SW 1271 (cell line): ENCODE measurements around the gene KCNK3.

Experiments used
- DNase-seq, 2 experiments: peaks; one replicate each; lab custom pipeline; 2025; lab: John Stamatoyannopoulos, UW

KCNK3 gene

DNA sequence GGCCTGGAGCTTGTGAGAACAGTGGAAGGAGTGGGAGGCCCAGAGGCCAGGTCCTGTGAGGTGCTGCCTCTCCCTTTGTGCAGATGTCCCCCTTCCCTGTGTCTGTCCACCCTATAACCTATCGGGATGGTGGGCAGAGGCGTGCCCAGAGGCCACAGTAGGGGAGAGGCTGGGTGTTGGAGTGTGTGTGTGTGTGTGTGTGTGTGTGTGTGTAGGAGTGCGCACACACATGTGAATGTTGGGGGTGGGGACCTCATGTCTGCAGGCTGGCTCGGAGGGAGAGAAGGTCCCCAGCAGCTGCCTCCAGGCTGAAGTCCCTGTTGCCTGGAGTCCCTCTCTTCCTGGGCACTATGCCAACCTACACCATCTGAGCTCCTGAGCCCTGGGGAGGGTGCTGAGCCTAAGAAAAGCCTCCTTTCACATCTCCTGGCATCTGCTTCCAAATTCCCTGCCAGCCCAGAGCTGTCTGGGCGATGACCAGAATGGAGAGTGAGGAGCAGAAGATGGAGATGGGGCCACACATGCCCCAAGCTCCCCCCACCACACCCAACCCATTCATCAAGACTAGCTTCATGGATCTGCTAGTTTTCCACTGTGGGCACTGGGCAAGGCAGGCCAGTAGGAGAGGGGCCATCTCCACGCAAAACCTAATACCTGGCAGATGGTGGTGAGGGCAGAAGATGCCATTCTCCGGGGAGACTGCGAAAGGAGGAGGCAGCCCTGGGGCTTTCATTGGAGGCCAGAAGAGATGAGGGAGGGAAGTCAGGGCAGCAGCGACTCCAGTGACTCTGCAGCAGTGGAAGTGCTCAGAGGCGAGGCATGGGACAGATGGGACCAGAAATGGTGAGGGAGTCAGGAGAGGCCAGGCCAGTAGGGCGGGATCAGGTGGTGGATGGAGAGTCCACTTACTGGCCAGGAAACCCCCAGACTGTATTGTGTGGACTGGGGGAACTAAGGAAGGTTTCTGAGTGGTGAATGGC lies 20.3 kb downstream of the KCNK3 start:
- no peak for DNase-seq

DNA sequence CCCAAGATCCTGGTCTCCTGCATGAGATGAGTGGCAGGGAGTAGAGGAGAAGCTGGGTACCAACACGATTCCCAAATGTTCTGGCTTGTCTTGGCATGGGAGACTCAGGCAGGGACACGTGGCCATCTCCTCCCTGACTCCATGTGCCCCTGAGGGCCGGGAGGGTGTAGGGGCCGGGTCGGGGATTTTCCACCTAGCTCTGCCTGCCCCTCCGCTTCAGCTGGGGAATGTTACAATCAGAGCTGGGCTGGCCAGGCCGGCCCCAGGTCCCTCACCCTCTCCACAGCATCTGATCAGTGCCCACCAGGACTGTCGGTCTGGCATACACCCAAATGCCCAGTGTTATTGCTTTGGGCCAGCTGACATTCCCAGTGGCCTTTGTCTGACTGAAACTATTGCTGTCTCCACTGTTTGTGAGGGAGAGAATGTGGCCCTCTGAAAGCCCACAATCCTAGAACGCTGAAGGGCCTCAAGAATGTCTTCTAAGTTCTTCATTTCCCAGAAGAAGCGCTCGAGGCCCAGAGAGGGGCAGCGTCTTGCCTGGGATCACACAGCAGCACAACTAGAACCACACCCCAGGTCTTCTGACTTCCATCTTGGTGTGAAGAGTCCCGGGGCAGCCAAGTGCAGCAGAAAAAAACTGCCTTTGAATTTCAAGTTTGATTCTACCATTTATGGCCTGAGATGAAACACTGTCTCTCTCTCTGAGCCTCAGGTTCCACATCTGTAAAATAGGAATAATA lies 23.2 kb downstream of the KCNK3 start:
- DNase-seq, result no peak

DNA sequence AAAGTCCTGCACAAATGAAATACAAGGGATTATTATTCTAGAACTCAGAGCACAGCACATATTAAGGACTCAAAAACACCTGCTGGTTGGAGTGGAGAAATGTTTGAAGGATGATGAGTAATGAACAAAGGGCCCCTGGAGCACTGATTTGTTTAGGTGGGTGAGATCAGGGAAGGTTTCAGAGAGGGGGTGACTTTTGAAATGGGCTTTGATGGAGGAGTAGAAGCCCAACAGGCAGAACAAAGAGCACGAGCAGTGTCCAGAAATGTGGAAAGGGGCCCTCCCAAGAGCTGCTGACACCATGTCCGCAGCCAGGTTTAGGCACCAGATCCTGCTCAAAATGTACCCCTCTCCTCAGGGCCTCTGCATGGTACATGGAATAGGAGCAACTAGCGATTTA lies 23.8 kb downstream of the KCNK3 start:
- no peak for DNase-seq

DNA sequence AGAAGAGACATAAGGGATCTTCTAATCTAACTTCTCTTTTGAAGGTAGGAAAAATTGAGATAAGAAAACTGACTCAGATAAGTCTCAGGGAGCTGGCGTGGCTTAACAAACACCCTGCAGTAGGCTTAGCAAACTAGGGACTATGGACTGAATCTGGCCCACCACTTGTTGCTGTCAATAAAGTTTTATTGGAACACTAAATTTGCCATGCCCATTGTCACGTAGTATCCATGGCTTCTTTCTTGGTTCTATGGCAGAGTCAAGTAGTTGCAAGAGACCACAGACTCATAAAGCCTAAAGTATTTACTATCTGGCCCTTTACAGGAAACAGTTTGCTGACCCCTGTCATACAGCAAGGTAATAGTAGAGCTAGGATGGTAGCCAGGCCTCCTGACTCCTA lies 24.2 kb downstream of the KCNK3 start:
- no peak for DNase-seq

DNA sequence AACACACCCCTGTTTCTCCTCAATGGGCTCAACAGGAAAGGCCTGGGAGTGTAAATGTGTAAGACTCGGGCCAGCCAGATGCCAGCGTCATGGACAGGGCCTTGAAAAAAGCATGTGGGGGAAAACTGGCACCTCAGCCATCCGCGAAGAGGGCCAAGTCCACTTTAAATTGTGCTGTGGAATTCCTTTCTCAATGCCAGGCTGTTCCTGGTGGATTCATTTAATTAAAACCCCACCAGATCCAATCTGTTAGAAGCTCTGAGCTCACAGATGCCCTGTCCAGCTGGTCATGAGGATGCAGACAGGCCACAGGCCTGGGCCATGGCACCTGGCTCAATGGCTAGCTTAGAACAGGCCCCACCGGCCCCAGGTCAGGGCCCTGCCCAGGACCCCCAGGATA lies 24.8 kb downstream of the KCNK3 start:
- DNase-seq, result no peak

DNA sequence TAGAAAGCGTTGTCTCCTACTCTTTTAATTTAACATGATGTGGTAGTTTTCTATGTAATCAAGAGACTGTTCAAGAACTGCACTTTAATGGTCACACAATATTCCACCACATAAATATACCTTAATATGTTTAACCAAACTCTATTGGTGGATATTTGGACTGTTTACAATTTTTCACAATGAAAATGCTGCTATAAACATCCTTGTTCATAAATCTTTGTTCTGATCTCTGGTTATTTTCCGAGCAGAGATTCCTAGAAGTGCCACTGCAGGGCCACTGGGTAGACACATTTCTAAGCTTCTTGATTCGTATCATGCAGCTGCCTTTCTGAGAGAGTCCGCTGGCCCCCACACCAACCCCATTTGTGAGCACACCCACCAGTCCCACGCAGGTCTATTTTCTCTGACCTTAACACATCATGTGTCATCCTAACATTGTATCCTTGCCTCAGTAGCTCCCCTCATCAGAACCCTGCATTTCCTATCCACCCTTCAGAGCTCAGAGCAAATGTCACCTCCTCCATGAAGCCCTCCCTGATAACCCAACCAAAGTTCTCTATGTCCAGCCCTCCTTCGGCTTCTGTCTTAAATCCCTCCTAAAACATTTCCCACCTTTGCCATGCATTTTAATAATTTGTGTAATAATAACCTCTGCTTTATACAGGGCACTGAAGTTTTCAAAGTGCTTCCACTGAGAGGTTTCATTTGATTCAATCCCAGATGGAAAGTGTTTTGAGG lies 26.6 kb downstream of the KCNK3 start:
- no peak for DNase-seq

DNA sequence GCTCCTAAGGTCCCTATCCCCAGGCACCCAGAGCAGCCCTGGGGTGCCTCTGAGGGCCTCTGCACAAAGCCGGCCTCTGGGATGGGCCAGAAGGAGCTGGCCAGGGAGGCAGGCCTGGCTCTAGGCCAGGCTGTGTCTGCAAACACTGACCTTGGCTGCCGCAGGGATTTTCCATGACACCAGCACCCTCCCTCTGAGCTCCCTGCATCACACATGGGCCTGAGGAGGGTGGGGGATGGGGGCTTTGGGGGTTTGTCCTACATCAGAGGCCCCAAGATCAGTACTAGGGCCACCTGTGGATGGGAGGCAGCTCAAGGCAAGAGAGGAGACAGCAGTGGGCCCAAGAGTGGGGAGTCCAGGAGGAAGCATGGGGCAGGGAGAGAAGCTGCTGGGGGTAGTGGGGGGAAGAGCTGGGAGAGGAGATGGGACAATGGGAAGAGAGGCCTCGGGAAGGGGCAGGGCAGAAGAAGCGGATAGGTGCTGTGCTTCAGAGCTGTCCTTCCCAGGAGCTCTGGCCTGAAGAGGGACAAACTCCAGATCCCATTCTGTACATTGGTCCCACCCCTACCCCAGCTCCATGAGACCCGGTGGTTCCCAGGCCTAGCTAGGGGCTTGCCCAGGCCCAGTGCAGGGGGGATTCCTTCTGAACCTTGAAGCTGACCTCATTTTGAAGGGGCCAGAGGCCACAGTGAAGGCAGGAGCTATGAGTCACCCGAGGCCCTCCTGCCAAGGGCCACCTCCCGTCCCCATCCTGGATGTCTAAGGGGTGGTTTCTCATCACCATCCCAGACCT lies 28.0 kb downstream of the KCNK3 start:
- peak in 1 of 2 experiments; percentile 56 for DNase-seq

DNA sequence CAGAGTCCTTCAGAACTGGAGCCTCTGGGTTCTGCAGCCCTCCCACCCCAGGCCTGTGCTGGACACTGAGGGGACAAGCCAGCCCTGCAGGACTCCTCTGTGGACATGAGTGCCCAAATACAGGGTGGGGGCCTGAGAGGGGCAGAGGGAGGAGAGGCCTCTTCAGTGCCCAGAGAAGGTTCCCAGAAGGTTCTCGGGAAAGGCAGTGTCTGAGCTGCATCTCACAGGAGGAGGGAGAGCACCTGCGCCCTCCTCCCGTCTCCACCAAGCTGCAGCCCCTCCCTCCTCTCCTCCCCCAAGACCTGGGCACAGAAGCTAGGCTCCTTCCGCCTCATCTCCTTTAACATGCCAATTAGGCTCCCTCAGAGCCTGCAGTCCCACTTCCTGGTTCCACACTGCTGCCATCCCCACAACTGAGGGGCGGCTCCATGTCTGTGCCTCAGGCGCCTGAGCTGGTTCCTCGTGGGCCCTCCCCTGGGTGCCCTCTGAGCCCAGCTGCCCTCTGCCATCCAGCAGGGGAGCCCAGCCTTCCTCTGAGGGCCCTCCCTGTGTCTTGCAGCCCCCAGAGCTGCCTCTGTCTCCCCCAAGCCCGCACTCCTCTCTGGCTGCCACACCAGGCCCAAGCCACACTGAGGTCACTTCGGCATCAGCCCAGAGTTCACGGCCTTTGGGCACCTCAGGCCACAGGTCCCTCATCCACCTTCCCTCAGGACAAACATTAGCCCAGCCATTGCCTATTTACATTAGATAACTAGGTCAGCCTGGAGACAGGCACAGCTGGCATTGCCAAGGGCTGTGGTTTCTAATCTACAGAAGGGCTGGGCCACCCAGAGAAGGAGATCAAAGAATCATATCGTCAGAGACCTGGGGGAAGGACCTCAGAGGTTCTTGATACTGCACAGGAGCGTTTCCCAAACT lies 28.9 kb downstream of the KCNK3 start:
- DNase-seq, result no peak

DNA sequence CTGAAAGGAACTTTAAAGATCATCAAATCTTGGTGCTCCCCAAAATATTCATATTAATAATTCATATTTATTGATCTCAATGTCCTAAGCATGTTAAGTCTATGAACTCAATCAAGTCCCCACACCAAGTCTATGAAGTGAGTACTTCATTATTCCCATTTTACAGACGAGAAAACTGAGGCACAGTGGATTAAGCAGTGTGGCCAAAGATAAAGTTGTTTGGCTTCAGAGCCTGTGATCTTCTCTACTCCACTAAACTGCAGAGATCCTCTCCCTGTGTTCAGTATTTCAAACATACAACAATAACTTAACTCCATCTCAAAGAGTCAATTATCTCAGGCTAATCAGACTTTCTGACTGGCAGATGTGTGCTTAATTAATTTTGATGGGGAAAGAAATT lies 29.8 kb downstream of the KCNK3 start:
- DNase-seq, result no peak

DNA sequence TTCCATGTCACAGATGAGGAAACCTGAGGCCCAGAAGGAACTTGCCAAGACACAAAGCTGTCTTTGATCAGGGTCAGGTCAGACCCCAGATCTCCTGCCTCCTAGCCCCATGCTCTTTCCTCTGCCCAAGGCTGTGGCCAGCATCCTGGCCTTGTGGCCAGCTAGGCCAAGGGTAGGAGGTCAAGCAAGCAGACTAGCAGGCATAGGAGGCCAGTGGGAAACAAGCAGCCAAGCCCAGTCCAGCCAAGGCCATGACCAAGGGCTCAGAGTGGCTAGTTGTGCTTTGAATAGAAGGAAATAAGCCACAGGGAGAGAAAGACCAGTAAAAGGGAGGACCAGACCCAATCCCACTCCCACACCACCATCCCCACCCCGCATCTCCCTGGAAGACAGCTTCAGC lies 30.4 kb downstream of the KCNK3 start:
- DNase-seq, result no peak

DNA sequence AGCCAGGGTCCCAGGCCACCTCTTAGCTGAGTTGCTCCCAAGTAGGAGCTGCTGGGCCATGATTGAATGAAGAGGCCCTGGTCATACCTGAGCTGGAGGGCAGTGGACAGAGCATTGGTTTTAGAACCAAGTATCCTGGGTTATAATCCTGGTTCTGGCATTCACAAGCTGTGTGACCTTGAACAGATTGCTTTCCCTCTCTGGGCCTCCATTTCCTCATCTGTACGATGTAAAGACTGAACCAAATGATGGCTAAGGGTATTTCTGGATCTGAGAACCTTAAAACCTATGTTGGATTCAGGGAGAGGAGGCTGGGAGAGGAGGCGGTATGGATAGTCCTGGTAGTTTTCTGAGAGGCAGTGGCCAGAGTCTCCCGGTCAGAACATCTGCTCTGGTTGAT lies 31.0 kb downstream of the KCNK3 start:
- DNase-seq, result no peak

DNA sequence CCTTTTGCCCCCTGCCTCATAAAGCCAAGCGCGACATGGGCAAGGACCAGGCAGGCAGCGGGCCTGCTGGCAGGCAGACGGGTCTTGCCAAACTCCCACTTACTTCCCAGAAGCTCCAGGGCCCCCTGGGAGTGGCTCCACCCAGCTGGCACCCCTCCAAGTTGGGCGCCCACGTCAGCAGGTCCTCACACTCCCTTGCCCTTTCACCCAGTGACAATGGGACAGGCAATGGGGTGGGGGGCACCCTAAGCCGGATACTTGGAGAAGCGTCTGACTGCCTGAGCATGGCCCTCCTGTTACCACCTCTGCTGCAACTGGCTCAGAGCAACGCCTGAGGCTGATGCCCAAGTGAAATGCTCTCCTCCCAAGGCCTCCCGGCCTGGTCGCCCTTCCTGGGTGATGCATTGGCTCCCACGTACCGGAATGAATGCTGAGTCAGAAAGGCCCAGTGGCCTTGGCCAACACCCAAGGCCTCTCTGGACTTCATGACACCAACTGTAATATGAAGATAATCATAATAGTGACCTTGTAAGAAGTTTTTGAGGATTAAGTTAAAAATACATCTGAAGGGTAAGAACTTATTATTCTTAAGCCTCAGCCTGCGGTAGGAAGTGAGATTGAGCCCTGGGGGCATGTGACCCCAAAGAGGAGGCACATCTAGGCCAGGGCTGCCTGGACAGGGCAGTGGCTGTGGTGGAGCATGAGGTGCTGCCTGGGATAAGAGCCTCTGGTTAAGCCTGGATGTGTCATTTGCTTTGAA lies 31.6 kb downstream of the KCNK3 start:
- peak; percentile 91 for DNase-seq

DNA sequence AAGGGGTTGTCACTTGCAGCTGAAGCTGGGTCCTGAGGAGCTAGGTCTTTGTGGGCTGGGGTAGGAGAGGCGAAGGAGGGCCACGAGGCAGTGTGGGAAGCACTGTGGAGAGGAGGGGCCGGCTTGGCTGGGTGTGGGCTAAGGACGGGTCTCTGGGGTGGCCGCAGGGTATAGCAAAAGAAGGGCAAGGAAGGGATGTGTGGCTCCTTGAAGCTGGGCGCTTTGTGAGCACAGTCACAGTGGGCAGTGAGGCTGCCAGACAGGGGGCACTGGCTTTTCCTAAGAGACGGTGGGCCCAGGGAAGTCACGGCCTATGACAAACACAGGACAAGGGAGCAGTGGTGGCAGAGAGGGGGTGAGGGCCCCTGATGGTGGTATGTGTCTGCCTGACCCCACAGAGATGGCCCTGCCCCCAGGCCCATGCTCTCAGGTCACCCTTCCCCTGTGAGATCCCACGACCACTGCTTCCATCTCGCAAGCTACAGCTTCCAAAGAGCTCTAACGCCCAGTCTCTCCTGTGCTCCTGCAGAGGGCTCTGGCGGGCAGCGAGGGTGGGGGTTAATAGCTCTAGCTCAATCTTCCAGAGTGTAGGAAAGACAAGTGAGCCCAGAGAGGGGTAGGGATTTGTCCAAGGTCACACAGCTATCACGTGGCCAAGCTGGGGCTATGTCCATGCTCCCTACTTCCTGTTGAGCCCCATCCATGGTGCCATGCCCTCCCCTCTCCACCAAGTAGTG lies 32.4 kb downstream of the KCNK3 start:
- no peak for DNase-seq

DNA sequence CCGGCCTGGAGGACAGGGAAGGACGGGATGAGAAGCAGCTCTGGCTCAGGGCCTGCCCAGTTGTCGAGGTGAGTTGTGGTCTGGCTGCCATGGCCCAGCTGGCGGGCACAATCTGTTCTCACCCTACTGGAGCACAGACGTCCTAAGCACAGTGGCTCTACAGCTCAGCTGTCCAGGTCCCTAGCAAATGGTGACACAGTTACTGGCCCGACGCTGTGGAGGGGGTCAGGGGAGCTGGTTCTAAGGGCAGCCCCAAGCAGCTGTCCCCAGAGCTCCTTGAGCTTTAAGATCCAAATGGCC lies 32.9 kb downstream of the KCNK3 start:
- no peak for DNase-seq

DNA sequence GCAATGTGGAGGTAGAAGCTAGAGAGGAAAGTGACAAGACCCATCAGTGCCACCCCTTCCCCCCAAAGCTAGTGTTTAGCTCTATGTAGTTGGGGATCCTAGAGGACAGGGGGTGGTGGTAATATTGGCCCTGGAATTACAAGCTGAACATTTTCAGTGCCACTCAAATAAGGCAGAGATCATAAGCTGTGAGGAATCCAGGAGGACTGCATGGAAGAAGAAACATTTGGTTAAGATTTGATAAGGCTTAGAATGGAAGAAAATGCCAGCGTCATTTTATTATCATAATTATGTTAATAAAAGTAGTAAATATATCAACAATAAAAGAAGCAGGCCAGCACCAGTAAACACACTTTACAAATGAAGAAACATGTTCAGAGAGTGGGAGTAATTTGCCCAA lies 33.7 kb downstream of the KCNK3 start:
- DNase-seq, result no peak

DNA sequence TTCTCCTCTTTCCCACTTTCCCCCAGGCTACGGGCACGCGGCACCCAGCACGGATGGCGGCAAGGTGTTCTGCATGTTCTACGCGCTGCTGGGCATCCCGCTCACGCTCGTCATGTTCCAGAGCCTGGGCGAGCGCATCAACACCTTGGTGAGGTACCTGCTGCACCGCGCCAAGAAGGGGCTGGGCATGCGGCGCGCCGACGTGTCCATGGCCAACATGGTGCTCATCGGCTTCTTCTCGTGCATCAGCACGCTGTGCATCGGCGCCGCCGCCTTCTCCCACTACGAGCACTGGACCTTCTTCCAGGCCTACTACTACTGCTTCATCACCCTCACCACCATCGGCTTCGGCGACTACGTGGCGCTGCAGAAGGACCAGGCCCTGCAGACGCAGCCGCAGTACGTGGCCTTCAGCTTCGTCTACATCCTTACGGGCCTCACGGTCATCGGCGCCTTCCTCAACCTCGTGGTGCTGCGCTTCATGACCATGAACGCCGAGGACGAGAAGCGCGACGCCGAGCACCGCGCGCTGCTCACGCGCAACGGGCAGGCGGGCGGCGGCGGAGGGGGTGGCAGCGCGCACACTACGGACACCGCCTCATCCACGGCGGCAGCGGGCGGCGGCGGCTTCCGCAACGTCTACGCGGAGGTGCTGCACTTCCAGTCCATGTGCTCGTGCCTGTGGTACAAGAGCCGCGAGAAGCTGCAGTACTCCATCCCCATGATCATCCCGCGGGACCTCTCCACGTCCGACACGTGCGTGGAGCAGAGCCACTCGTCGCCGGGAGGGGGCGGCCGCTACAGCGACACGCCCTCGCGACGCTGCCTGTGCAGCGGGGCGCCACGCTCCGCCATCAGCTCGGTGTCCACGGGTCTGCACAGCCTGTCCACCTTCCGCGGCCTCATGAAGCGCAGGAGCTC lies 35.4 kb downstream of the KCNK3 start:
- DNase-seq, result no peak

DNA sequence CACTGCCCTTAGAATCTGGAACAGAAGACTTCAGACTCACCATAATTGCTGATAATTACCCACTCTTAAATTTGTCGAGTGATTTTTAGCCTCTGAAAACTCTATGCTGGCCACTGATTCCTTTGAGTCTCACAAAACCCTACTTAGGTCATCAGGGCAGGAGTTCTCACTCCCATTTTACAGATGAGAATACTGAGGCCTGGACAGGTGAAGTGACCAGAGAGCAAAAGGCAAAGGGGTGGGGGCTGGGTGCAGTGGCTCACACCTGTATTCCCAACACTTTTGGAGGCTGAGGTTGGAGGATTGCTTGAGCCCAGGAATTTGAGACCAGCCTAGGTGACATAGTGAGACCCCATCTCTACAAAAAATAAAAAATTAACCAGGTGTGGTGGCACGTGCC lies 36.8 kb downstream of the KCNK3 start:
- no peak for DNase-seq
